Measurements from ENCODE around the gene ICAM1.

The ICAM1 gene

GRCh38 chr19:10227026-10227971 lies 43.6 kb upstream of the ICAM1 start:
- H3K4me1 ChIP-seq (ENCODE audit: insufficient read depth, insufficient read length): peaks cover 6% of the 10 kb centered on the region
- no peak for DNase-seq (ENCODE audit: low read depth, low spot score)
- H3K36me3 ChIP-seq (ENCODE audit: insufficient read depth, insufficient read length, low read length): peaks cover 11% of the 10 kb centered on the region
- no peak overlapping the region for H3K9ac ChIP-seq (ENCODE audit: insufficient read length, low read depth)
- no peaks in the 10 kb centered on the region for H3K27me3 ChIP-seq (ENCODE audit: insufficient read depth, insufficient read length)
- peaks cover 5% of the 10 kb centered on the region; the same call in 1 of the 2 replicates for H3K9me3 ChIP-seq (ENCODE audit: insufficient read depth, low read length)
- no peak for TF ChIP-seq ZNF274 (IDR thresholded peaks at IDR 0.05; ENCODE audit: low read depth, low read length)
- no peak for TF ChIP-seq SUZ12 (IDR thresholded peaks at IDR 0.05; ENCODE audit: extremely low read depth, insufficient read depth, insufficient read length)
- no peak for TF ChIP-seq YY1 (IDR thresholded peaks at IDR 0.05; ENCODE audit: insufficient read depth, insufficient read length)
- no peak overlapping the region for H3K4me3 ChIP-seq (ENCODE audit: insufficient read length, low read depth)

GRCh38 chr19:10228393-10228792 lies 42.5 kb upstream of the ICAM1 start:
- TF ChIP-seq ZNF274 (IDR thresholded peaks at IDR 0.05; ENCODE audit: low read depth, low read length) (no peak), SUZ12 (IDR thresholded peaks at IDR 0.05; ENCODE audit: extremely low read depth, insufficient read depth, insufficient read length) (no peak), YY1 (IDR thresholded peaks at IDR 0.05; ENCODE audit: insufficient read depth, insufficient read length) (no peak)
- Histone ChIP-seq H3K27me3 (ENCODE audit: insufficient read depth, insufficient read length) (no peaks in the 10 kb centered on the region), H3K9ac (ENCODE audit: insufficient read length, low read depth) (no peak overlapping the region), H3K4me1 (ENCODE audit: insufficient read depth, insufficient read length) (peaks cover 6% of the 10 kb centered on the region), H3K4me3 (ENCODE audit: insufficient read length, low read depth) (no peak overlapping the region), H3K9me3 (ENCODE audit: insufficient read depth, low read length) (peaks cover 5% of the 10 kb centered on the region; the same call in 1 of the 2 replicates), H3K36me3 (ENCODE audit: insufficient read depth, insufficient read length, low read length) (peaks cover 11% of the 10 kb centered on the region)
- no peak for DNase-seq (ENCODE audit: low read depth, low spot score)

DNA sequence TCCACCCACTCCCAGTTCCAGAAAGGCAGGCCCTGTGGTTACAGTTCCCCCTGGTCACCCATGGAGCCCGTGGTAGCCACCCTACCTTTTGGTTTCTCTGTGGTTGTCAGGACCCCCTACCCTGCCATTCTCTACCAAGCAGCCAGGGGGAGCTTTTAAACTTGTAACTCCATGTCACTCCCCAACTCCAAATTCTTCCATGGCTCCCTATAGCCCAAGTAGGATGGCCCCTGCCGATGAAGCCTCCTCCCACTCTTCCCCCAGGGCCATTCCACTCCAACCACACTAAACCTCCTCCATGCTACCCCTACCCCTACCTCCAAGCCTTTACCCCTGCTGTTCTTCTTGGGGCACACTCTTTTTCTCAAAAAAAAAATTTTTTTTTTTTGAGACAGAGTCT lies 42.0 kb upstream of the ICAM1 start:
- peaks cover 6% of the 10 kb centered on the region for H3K4me1 ChIP-seq (ENCODE audit: insufficient read depth, insufficient read length)
- TF ChIP-seq ZNF274 (IDR thresholded peaks at IDR 0.05; ENCODE audit: low read depth, low read length) (no peak), SUZ12 (IDR thresholded peaks at IDR 0.05; ENCODE audit: extremely low read depth, insufficient read depth, insufficient read length) (no peak), YY1 (IDR thresholded peaks at IDR 0.05; ENCODE audit: insufficient read depth, insufficient read length) (no peak)
- no peak overlapping the region for H3K9ac ChIP-seq (ENCODE audit: insufficient read length, low read depth)
- peaks cover 5% of the 10 kb centered on the region; the same call in 1 of the 2 replicates for H3K9me3 ChIP-seq (ENCODE audit: insufficient read depth, low read length)
- DNase-seq (ENCODE audit: low read depth, low spot score): no peak
- peaks cover 7% of the 10 kb centered on the region for H3K36me3 ChIP-seq (ENCODE audit: insufficient read depth, insufficient read length, low read length)
- H3K4me3 ChIP-seq (ENCODE audit: insufficient read length, low read depth): no peak overlapping the region
- no peaks in the 10 kb centered on the region for H3K27me3 ChIP-seq (ENCODE audit: insufficient read depth, insufficient read length)

DNA sequence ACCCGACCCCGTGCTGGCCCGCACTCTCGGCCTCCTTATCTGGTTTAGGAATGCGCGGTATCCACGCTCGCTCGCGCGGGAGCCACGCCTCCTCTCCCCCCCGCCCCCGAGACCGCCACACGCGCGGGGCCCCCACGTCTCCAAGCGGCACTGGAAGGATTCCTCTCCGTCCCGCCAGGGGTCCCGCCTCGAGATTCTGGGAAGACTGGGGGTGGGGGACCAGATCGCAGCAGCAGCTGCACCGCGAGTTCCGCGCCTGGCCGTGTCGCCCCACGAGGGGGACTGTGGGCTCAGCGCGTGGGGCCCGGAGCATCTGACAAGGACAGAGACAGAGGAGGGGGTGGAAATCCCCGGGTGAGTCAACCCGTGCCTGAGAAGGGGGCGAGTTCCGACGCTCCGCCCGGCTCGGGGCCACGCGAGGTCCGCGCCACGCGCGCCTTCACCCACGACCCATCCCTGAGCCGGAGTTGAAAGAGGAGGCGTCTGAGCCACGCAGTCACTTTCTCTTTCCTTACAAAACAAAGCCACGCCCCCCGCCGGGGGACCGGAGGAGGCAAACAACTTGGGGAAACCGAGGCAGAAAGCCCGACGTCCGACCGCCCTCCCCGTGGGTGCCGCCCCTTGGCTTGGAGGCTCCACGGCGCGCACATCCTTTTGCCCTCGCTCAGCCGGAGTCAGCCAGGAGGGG lies 40.6 kb upstream of the ICAM1 start:
- Histone ChIP-seq H3K9me3 (ENCODE audit: insufficient read depth, low read length) (peaks cover 5% of the 10 kb centered on the region; the same call in 1 of the 2 replicates), H3K27me3 (ENCODE audit: insufficient read depth, insufficient read length) (no peaks in the 10 kb centered on the region), H3K9ac (ENCODE audit: insufficient read length, low read depth) (peak overlapping the region; percentile 92), H3K36me3 (ENCODE audit: insufficient read depth, insufficient read length, low read length) (no peaks in the 10 kb centered on the region), H3K4me1 (ENCODE audit: insufficient read depth, insufficient read length) (peaks cover 7% of the 10 kb centered on the region), H3K4me3 (ENCODE audit: insufficient read length, low read depth) (peak overlapping the region; percentile 76)
- TF ChIP-seq SUZ12 (IDR thresholded peaks at IDR 0.05; ENCODE audit: extremely low read depth, insufficient read depth, insufficient read length) (no peak), YY1 (IDR thresholded peaks at IDR 0.05; ENCODE audit: insufficient read depth, insufficient read length) (no peak), ZNF274 (IDR thresholded peaks at IDR 0.05; ENCODE audit: low read depth, low read length) (no peak)
- no peak for DNase-seq (ENCODE audit: low read depth, low spot score)

- no peak for DNase-seq (ENCODE audit: low read depth, low spot score)
These were observed 39.9 kb upstream of the ICAM1 start, which contains the start of gene S1PR2 for GRCh38 chr19:10230861-10231611. Gene S1PR2, minus strand, starts transcription at chr19:10231331. Its CDS starts 6,426 bp downstream, at chr19:10224905.

DNA sequence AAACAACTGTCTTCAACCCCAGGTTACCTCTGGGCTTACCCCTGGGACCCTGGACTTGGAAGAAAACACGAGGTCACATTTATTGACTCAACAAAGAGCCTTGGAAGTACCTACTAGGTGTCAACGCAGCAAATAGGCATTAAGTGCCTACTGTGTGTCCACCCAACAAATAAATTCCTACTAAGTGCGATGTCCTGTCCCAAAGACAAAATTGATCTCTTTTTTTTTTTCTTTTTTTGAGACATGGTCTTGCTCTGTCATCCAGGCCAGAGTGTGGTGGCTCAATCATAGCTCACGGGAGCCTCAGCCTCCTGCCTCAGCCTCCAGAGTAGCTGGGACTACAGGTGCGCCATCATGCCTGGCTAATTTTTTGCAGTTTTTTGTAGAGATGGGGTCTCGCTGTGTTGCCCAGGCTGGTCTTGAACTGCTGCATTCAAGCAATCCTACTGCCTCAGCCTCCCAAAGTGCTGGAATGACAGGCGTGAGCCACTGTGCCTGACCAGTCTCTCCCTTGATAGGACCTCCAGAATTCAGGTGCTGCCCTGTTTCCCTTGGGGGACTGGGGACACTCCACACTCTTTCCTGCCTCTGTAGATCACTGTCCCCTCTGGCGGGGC lies 39.2 kb upstream of the ICAM1 start:
- TF ChIP-seq YY1 (IDR thresholded peaks at IDR 0.05; ENCODE audit: insufficient read depth, insufficient read length) (no peak), ZNF274 (IDR thresholded peaks at IDR 0.05; ENCODE audit: low read depth, low read length) (no peak), SUZ12 (IDR thresholded peaks at IDR 0.05; ENCODE audit: extremely low read depth, insufficient read depth, insufficient read length) (no peak)
- no peak overlapping the region for H3K9ac ChIP-seq (ENCODE audit: insufficient read length, low read depth)

More at GRCh38 chr19:10230861-10231611, 39.9 kb upstream of the ICAM1 start, which contains the start of gene S1PR2:
- peak within 1 kb of the TSS; percentile 92 for H3K9ac ChIP-seq (ENCODE audit: insufficient read length, low read depth)
- peaks cover 5% of the 10 kb centered on the region; the same call in 1 of the 2 replicates for H3K9me3 ChIP-seq (ENCODE audit: insufficient read depth, low read length)
- no peaks in the 10 kb centered on the region for H3K27me3 ChIP-seq (ENCODE audit: insufficient read depth, insufficient read length)
- peak within 1 kb of the TSS; percentile 76 for H3K4me3 ChIP-seq (ENCODE audit: insufficient read length, low read depth)
- TF ChIP-seq SUZ12 (IDR thresholded peaks at IDR 0.05; ENCODE audit: extremely low read depth, insufficient read depth, insufficient read length) (no peak), YY1 (IDR thresholded peaks at IDR 0.05; ENCODE audit: insufficient read depth, insufficient read length) (no peak), ZNF274 (IDR thresholded peaks at IDR 0.05; ENCODE audit: low read depth, low read length) (no peak)
- no peaks in the 10 kb centered on the region for H3K36me3 ChIP-seq (ENCODE audit: insufficient read depth, insufficient read length, low read length)
- H3K4me1 ChIP-seq (ENCODE audit: insufficient read depth, insufficient read length): peaks cover 7% of the 10 kb centered on the region

More for the DNA sequence above, 39.2 kb upstream of the ICAM1 start:
- Histone ChIP-seq H3K9me3 (ENCODE audit: insufficient read depth, low read length) (peaks cover 5% of the 10 kb centered on the region; the same call in 1 of the 2 replicates), H3K36me3 (ENCODE audit: insufficient read depth, insufficient read length, low read length) (no peaks in the 10 kb centered on the region), H3K4me3 (ENCODE audit: insufficient read length, low read depth) (peak overlapping the region; percentile 25), H3K4me1 (ENCODE audit: insufficient read depth, insufficient read length) (peaks cover 7% of the 10 kb centered on the region), H3K27me3 (ENCODE audit: insufficient read depth, insufficient read length) (no peaks in the 10 kb centered on the region)
- DNase-seq (ENCODE audit: low read depth, low spot score): no peak
